DMS 273 treated with DMSO at 0.1 percent for 48 hours (cell line): ENCODE measurements around the gene LMO7.

Experiments used
- DNase-seq: peaks from one replicate; lab custom pipeline; 2025; lab: John Stamatoyannopoulos, UW

Gene LMO7

DNA sequence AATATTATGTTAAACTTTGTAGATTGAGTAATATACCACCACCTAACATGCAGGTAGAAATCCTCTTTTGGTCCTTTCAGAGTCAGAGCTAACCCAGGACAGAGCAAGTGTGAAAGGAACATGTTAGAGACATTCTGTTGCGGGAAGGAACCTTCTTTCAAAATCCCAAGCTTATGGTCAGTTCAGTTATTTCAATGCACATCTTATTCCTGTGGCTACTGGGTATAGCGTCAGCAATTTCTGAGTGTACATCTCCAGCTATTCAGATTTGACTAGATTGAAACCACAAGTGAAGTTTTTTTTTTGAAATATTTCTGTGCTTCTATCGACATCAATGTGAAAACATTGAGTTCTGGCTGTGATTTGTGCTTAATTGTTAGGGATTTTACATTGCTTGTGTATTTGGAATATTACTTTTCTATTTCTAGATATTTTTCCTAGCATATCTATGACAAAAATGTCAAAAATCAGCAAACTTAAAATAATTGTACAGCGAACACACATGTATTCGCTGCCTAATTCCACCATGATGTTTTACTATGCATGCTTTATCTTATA is 165.3 kb downstream of the LMO7 start:
- DNase-seq = no peak

DNA sequence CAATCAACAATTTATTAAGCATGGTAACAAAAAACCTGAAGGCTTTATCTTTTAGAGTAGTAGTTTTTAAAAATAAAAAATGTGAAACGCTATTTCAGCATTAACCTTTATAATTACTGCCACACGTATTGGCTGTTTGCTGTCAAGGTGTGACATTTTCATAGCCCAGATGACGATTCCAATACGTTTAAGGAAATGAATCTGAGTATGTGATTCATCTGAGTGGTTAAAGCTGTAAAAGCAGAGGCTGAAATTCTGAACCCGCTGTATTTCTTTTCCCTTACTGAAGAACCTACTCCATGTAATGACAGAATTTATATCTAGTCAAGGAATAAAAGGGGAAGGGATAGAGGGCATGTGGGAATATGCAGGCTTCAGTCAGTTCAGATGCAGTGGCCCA is 166.0 kb downstream of the LMO7 start:
- DNase-seq = no peak

DNA sequence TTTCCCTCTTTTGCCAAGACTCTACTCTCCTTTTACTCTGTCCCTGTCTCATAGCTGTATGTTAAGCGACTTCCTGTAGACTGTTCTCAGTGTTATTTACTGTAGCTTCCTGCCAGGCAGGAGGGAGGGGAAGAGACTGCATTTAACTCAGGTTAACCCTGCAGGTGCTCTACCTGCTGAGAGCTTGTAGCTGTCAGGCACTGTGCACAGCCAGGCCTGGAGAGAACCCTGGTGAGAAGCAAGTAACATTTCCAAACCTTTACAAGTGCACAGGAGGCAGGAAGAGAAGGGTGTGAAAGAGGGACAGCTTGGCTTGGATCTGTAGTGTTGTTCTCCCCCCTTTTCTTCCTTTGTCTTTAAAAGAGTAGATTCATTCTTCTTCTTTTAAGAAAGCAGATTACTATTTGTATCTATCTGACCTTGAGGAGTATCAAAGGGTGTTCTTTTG is 167.1 kb downstream of the LMO7 start:
- DNase-seq = no peak

DNA sequence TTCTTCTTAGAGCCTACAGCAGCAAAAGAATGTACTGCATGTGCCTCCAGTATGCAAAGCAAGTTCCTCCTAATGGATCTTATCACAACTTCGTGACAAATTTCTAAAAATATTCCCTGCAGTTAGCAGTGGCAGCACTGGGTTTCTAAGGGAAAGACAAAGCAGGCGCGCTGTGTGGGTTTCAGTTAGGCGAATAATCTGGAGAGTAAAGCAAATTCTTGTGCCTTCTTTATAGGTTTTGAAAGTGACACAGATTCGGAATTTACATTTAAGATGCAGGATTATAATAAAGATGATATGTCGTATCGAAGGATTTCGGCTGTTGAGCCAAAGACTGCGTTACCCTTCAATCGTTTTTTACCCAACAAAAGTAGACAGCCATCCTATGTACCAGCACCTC is 167.9 kb downstream of the LMO7 start:
- no peak for DNase-seq

DNA sequence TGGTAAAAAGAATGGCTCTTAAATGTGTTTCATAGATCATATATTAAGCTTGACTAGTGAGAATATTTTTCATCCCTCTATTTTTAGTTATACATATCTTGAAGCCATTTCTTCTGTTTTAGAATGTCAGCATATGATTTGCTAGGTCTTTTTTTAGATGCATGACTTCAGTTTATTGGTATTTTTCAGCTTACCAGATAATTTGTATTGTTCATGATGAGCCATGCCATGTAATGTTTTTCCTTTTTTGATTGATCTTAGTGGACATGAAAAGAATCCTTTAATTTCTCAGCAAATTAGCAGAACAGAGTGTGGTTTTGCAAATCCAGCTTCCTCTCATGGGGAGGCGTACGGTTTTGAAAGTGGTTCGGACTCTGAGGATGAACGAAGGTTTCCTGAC is 168.5 kb downstream of the LMO7 start:
- DNase-seq = no peak

DNA sequence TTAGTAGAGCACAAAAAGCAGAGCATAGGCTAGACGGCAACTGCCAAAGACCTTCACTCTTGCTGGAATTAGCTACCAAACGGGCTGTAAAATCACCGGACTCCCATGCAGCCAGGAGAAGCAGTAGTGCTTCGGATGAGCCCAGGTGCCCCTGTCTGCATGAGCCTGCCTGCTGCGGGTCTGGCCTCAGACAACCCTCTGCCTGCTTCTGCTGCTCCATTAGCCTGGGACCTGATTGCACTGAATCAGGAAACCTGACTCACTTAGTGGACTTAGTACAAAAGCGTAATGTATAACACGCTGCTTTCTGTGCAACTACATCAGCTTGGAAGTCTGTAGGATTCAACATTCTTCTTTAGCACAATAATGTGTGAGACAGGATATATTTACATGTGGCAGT is 170.0 kb downstream of the LMO7 start:
- DNase-seq = no peak

DNA sequence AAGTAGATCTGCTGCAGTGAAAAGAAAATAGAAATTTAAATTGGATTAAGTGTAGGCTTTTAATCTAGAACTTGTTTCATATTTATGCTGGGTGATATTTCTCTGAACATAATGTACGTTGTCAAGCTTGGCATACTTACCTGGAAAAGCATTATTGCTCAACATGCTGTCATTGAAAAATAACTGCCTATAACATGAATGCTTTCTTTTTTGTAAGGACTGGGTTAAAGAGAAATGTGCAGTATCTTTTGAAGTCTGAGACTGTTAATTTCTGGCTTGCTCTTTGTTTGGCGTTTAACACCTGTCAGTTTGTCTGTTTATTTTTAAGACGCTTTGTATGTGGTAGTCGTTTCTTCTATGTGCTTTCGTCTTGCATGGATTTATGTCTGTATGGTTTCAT is 175.2 kb downstream of the LMO7 start:
- no peak for DNase-seq

DNA sequence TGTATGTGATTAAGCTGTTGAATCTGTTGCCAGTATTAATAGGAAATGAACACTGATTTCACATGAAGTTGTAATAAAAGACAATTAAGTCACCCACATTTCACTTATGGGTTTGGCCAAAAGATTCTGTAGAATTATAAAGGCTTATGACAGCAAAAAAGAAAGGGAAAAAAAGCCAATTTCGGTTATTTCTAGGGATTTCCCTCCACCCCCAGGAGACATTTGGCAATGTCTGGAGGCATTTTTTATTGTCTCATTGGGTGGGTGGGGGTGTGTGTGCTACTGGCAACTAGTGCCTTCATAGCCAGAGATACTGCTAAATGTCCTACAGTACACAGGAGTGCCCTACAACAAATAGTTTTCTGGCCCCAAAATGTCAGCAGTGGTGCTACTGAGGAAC is 175.7 kb downstream of the LMO7 start:
- no peak for DNase-seq

DNA sequence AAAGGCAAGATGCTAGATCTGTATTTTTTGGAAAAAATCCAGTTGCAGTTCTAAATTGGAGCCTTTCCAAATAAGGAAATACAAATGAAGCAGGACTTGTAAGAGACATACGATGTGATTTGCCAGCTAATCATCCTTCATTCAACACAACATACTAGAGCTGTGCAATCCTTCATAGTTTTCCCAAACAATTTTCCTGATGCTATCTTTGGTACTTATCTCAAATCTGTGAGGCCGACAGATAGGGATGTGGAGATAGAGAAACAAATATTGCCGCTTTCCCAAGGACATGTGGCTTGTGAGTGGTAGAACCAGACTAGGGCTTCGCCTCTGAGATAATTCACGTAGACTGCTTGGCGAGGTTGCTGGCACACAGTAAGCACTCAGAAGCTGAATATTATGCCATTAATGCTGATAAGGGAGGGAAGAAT is 176.6 kb downstream of the LMO7 start:
- no peak for DNase-seq

DNA sequence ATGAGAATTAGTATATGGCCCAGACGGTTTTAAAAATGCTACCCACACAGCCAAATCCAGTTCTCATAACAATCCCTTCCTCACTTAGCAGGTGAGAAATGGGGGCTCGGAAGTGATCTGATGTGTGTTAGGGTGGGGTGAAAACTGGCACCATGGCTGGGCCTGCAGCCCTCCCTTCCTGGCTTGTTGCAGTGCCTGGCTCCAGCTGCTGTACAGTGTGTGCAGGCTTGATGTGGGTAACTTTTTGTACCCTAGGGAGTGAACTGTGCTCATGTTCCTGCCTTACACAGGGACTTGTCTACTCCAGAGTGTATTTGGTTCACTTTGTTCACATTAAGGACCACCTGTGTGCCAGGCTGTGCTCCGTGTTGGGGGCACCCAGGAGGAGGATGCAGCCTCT is 177.2 kb downstream of the LMO7 start:
- DNase-seq = no peak

DNA sequence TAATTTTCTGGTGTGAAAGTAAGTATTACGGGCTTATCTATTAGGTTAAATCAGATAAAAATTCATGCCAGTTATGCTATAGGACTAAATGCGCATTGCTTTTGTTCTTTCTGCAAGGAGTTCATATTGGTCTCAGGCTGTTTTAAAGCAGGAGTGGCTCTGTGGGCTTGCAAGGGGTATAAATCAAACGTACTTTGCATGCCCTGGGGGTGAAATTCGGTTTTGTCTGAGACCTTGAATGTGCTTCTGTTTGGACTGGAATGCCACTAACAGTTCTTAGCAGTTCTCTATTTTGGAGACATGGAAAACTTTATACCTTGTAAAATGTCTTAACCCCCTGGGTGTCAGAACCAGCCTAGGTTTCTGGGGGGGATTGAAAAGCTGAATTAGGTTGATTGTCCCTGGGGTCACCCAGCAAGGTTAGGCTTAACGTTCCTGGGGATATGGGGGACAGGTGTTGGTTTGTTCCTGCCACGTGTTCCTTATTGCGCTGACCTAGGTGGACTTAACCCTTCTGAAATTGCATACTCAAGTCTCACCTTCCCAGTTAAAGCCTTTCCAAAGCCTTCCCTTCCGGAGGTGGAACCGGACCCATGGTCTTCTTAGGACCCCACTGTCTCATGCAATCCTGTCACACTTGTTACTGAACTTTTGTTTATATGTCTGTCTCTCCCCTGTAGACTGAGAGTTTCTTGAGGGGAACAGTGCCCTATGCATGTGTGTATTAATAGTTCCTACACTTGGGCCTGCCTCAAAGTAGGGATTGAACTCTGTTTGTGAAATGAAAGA is 182.2 kb downstream of the LMO7 start:
- no peak for DNase-seq

DNA sequence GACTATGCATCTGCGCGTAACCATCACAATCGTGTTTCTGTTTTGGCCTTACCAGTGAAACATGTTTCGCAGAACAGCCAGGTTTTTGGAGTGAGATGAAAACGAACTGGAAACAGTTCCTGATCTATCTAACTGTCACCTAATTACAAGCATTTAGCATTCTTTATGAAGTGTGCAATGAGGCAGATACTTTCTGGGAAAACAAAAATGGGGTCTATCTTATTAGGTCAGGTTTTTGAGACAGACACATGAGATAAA is 182.8 kb downstream of the LMO7 start:
- DNase-seq = no peak

DNA sequence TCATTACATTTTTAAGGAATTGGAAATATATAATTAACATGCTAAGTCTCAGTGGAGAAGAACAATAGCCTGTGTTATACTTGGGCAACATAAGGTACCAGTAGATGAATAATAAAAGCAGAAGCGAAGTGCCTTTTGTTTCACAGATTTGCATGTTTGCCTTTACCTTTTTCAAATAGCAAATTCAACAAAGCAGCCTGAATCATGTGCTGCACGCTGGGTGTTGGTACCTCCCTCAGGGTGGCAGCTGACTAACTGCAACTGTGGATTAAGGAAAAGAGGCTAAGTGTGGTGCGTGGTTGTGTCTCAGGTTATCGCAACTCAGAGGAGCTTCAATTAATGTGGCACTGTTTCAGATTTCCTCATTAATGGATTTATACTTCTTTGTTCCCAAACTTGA is 189.0 kb downstream of the LMO7 start:
- DNase-seq = no peak

DNA sequence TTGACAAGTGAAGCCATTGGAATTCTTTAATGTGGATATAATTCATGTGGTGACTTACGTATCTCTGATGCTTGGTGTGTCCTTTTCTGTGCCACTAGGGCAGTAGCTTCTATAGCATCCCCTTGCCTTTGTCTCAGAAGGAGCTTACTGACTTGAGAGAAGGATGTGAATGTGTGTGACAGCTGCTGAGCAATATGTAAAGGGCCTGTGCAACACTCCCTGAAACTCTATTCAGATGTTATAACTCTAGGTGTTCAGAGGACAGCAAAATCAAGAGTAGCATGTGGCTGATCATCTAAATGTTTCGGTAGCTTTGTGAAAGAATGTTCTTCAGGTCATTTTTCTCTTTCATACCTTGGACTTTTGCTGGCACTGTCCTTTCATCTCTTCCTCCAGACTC is 189.5 kb downstream of the LMO7 start:
- no peak for DNase-seq

DNA sequence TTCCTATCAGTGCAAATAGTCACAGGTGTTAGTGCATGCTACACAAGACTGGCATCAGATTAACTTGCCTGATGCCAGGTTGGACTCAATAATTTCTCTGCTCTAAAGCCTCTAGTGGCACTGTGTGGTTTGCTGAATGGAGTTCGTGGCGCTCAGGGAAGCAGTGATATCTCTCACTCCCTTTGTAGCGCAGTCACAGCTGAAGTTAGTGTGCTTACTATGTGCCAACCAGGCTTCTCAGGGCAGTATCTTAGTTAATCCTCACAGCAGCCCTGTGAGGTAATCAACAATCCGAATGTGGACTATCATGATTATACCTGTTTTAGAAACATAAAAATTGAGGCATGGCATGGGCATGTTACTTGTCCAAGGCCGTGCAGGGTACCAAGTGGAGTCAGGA is 190.3 kb downstream of the LMO7 start:
- DNase-seq = no peak

DNA sequence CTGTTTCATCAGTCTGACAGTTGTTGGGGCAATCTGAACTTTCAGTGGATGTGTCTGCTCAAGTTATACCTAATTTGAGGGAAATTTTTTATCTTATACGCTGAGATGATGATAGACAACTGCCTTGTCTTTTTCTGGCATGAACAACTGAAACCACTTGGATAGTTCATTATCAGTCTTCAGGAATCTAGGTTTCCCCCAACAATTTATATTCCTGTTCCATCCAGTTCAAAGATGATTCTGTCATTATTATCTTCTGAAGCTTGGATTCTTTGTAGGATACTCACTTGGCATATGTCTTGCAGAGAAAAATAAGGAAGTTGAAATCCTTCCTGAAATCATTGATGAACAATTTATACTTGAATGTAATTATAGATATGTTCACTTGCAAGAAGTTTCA is 193.7 kb downstream of the LMO7 start:
- no peak for DNase-seq

DNA sequence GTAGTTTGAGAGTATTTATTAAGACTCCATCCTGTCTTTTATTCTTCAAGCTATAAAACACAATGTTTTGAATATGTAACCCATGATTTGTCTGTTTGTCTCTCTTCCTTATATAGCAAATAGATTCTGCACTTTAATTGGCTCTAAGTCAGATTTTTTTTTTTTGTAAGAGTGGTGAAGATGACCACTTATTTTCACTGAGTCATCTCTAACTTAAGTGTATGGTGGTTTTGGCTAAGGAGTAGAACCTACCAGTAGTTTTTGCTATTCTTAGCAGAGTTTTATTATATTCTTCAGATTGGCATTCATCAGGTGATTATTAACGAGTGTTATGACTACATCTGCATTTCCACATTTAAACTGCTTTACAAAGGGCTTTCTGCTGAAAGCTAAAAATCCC is 194.7 kb downstream of the LMO7 start:
- DNase-seq = no peak

DNA sequence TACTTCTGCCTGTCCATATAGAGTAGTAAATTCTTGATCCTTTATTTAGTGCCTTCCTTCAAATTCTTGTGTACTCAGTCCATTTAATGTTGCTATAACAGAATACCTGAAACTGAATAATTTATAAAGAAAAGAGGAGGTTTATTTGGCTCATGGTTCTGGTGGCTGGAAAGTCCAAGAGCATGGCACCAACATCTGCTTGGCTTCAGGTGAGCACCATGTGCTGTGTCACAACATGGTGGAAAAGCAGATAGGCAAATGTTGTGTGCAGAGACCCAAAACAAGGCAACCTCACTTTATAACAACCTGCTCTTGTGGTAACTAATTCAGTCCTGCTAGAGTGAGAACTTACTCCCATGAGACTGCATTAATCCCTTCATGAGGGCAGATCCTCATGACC is 195.3 kb downstream of the LMO7 start:
- DNase-seq = no peak

DNA sequence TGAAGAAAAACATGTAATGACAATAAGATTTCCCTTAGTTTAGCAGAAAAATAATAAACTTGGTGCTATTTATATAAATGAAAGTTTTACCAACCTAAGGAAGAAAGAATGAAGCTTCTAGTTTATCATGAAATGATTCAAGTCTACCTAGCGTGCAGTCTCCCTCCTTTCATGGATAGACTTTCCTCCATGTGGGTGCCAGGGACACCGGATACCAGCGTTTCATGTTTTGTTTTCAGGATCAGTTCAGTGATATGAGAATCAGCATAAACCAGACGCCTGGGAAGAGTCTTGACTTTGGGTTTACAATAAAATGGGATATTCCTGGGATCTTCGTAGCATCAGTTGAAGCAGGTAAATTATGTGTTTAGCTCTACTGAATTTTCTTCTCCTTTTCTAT is 196.7 kb downstream of the LMO7 start:
- no peak for DNase-seq

DNA sequence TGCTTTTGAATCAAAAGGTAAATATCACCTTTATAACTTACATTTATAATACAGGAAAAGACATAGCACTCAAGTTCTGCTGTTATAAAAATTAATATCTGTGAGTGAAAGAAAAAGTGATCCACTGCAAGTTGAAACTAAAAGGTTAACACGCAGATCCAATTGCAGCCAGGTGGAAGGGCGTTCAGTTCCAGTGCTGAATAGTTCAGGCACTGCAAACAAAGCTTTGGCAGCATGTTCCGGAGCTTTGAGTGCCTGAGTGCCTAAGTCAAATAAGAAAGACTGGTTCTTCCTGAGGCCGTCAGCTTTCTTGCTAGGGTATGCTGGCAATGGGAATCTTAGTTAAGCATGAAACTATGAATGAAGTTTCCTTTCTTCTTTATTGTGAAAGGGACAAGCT is 200.3 kb downstream of the LMO7 start:
- DNase-seq = no peak

DNA sequence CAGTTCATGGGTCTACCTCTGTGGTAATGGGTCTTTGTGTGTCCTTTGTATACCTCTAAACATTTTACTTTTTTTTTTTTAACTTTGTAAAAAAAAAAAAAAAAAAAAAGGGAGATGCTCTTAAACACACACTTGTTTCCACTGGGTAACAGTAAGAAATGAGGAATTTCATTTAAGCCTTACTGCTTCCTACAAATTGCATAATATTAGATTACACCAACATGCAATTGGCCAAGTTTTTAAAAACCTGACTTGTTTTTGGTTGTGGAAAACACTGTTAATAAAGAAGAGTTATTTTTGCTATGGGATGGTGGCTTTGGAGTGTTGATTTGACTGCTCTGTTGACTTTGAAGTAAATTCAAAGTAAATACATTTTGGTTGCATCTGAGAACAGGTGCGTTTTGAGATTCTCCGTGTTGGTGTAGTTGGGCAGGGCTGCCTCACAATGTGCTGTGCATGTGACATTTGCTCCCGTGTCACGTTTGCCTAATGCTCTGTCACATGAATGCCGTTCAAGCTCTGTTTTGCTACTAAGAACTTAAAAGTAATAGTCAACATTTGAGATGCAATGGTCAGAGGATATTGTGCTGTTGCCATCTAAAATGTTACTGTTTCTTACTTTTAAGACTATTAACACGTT is 202.4 kb downstream of the LMO7 start:
- DNase-seq = no peak

DNA sequence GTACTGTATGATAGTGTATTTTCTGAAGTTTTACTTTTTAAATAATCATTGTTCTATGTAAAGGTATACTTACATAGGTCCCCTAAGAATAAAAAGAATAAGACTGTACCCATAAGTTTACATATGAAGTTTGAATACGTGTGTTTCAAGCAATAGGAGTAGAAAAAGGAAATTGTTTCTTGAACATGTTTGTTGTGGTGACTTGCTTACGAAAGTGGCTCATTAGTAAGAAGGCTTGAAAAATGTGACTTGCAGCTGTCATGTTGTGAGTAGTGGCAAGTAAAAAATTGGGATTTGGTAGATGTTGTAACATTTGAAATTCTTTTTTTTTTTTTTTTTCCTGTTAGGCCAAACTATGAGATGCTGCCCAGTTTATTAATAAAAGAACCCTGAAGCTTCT is 203.3 kb downstream of the LMO7 start:
- DNase-seq = no peak

DNA sequence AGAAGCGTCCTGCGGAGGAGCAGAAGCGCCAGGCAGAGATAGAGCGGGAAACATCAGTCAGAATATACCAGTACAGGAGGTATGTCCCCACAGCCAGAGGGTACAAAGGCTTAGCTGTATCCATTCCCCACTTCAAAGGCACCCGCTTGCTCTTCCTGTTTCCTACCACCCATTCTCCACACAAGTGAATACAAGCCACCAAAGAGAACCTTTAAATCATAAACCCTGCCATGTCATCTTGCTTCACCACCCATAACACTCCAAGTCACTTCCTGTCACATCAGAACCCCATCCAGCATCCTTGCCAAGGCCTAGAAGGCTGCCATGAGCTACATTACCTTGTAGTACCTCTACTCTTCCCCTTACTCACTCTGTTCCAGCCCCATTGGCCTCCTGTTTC is 205.8 kb downstream of the LMO7 start:
- no peak for DNase-seq

DNA sequence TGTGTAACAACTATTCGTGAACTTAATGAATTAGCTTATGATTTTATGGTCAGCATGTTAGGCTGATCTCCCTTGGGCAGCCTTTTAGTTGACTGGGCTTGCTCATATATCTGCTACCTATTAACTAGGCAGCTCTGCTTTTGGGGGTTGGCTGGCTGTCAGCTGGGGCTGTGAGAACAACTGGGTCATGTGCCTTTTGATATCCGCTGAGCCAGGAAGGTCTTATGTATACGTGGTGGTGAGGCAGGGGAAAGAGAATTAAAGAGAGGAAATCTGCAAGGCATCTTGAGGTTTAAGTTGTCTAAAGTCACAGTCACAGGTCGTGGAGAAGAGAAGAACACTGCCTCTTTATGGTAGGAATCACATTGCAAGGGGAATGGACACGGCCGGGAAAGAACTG is 206.9 kb downstream of the LMO7 start:
- no peak for DNase-seq
